ENCODE measurements around the gene FSIP1.

GRCh38 chr15:39594446-39595337, 187.9 kb downstream of the FSIP1 start:
- no peak for TF ChIP-seq POLR2A (IDR thresholded peaks at IDR 0.05)
- no peak for TF ChIP-seq CTCF (IDR thresholded peaks at IDR 0.05)

Measured in body of pancreas (tissue), 4 donors.